Glutamatergic neuron (in vitro differentiated cells): Measurements from ENCODE around the gene PRDX5. TPM values are rescaled to one million over a fixed set of nuclear protein-coding genes. Genes with fewer than 3 reads are reported as not detected.
A peak's percentile ranks its signal among the peaks of the same experiment; 100 is the strongest.

Experiments
- DNase-seq: peaks from one replicate; pipeline ENCODE4 v3.0.0; 2022
- H3K27ac Mint-ChIP-seq: one replicate; pipeline ENCODE4 v1.8.0; 2020; ENCODE audit warnings: mild to moderate bottlenecking, mixed read lengths, inconsistent platforms; ENCODE audit not compliant: unreplicated experiment
- H3K27me3 Mint-ChIP-seq: one replicate; pipeline ENCODE4 v1.8.0; 2020; ENCODE audit warnings: mild to moderate bottlenecking, moderate library complexity, mixed read lengths, inconsistent platforms; ENCODE audit not compliant: unreplicated experiment
- H3K36me3 Mint-ChIP-seq: one replicate; pipeline ENCODE4 v1.8.0; 2020; ENCODE audit warnings: mild to moderate bottlenecking, mixed read lengths, inconsistent platforms; ENCODE audit not compliant: unreplicated experiment
- H3K4me1 Mint-ChIP-seq: one replicate; pipeline ENCODE4 v1.8.0; 2020; ENCODE audit warnings: mild to moderate bottlenecking, low read depth, mixed read lengths, inconsistent platforms; ENCODE audit not compliant: unreplicated experiment
- H3K4me3 Mint-ChIP-seq: one replicate; pipeline ENCODE4 v1.8.0; 2020; ENCODE audit warnings: mild to moderate bottlenecking, mixed read lengths, inconsistent platforms; ENCODE audit not compliant: unreplicated experiment
- H3K9me3 Mint-ChIP-seq: one replicate; pipeline ENCODE4 v1.8.0; 2020; ENCODE audit warnings: mild to moderate bottlenecking, moderate library complexity, mixed read lengths, inconsistent platforms; ENCODE audit not compliant: unreplicated experiment
- CTCF ChIP-seq: fragments of 200-600 bp; sonication (generic); IDR thresholded peaks from one replicate; pipeline ENCODE4 v1.5.0; 2021; ENCODE audit not compliant: partially characterized antibody, unreplicated experiment
- total RNA-seq: library from RNA; stranded (reverse); fragmentation: NEBNext Ultra II Directional; extraction: Animal tissue kit (Norgen Biotek cat#: 25700); gene quantifications from one replicate; pipeline ENCODE4 v1.2.1, GENCODE V29; 2021; ENCODE audit not compliant: unreplicated experiment

PRDX5 gene
- total RNA-seq, 1 donor from 2014 or later: 418 TPM

- Mint-ChIP-seq H3K27me3 (peaks cover 6% of the 10 kb centered on the region), H3K27ac (peak overlapping the region; percentile 65), H3K4me3 (peak overlapping the region; percentile 86), H3K4me1 (peaks cover 7% of the 10 kb centered on the region), H3K36me3 (peaks cover 5% of the 10 kb centered on the region), H3K9me3 (peaks cover 8% of the 10 kb centered on the region)
- TF ChIP-seq CTCF: no peak
- DNase-seq: no peak
Observed at GRCh38 chr11:64286801-64287159, 31.1 kb upstream of the PRDX5 start.

- TF ChIP-seq CTCF: no peak
- H3K36me3 Mint-ChIP-seq: peaks cover 5% of the 10 kb centered on the region
- no peak for DNase-seq
- peaks cover 8% of the 10 kb centered on the region for H3K9me3 Mint-ChIP-seq
- H3K4me1 Mint-ChIP-seq: peaks cover 7% of the 10 kb centered on the region
- H3K27ac Mint-ChIP-seq: no peak overlapping the region
- H3K4me3 Mint-ChIP-seq: no peak overlapping the region
- H3K27me3 Mint-ChIP-seq: peaks cover 9% of the 10 kb centered on the region
Observed at GRCh38 chr11:64287676-64288352, 30.1 kb upstream of the PRDX5 start.

- Mint-ChIP-seq H3K27ac (no peak overlapping the region), H3K4me1 (peaks cover 7% of the 10 kb centered on the region), H3K36me3 (peaks cover 5% of the 10 kb centered on the region), H3K27me3 (peaks cover 13% of the 10 kb centered on the region), H3K9me3 (peaks cover 6% of the 10 kb centered on the region), H3K4me3 (no peak overlapping the region)
- TF ChIP-seq CTCF: no peak
- DNase-seq: no peak
Observed at GRCh38 chr11:64288353-64288750, 29.6 kb upstream of the PRDX5 start.

GRCh38 chr11:64289002-64289564 is 28.8 kb upstream of the PRDX5 start:
- peaks cover 19% of the 10 kb centered on the region for H3K27me3 Mint-ChIP-seq
- TF ChIP-seq CTCF: no peak
- H3K36me3 Mint-ChIP-seq: peaks cover 5% of the 10 kb centered on the region
- no peak overlapping the region for H3K4me3 Mint-ChIP-seq
- H3K9me3 Mint-ChIP-seq: peaks cover 9% of the 10 kb centered on the region
- H3K4me1 Mint-ChIP-seq: peaks cover 7% of the 10 kb centered on the region
- no peak overlapping the region for H3K27ac Mint-ChIP-seq
- no peak for DNase-seq
